PC-9 (cell line): ENCODE data around the gene DUOXA1.

ENCODE experiments used
- EZH2 ChIP-seq: fragments of 200-600 bp; sonication (generic); IDR thresholded peaks from 2 replicates; pipeline ENCODE4 v1.8.0; 2017; ENCODE audit warnings: antibody characterized with exemption, low read depth
- TF ChIP-seq, protein P1 (sequence below): fragments of 200-600 bp; sonication (generic); conservative IDR thresholded peaks from 2 replicates; pipeline ENCODE4 v1.6.1; 2017; ENCODE audit warnings: mixed run types, antibody characterized with exemption, mild to moderate bottlenecking, moderate library complexity

DNA sequence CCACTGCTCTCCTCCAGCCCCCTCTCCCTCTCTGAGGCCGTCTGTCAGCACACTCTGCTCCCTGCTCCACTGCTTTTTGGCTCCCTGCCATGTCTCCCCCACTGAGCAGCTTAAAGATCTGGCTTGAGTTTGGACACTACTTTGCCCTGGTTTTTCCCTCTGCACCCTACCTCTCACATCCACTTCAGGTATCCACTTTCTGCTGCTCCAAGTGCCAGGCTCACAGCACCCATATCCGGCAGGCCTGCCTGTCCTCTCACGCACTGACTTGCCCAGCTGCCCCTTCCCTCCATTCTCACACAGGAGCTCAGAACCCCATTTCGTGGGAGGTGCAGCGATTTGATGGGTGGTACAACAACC lies 3.9 kb upstream of the DUOXA1 start:
- TF ChIP-seq EZH2: no peak
- TF ChIP-seq, protein P1, sequence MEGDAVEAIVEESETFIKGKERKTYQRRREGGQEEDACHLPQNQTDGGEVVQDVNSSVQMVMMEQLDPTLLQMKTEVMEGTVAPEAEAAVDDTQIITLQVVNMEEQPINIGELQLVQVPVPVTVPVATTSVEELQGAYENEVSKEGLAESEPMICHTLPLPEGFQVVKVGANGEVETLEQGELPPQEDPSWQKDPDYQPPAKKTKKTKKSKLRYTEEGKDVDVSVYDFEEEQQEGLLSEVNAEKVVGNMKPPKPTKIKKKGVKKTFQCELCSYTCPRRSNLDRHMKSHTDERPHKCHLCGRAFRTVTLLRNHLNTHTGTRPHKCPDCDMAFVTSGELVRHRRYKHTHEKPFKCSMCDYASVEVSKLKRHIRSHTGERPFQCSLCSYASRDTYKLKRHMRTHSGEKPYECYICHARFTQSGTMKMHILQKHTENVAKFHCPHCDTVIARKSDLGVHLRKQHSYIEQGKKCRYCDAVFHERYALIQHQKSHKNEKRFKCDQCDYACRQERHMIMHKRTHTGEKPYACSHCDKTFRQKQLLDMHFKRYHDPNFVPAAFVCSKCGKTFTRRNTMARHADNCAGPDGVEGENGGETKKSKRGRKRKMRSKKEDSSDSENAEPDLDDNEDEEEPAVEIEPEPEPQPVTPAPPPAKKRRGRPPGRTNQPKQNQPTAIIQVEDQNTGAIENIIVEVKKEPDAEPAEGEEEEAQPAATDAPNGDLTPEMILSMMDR: no peak
